NCI-H1694 (cell line): Measurements from ENCODE around the gene MSS51.
A peak's percentile ranks its signal among the peaks of the same experiment; 100 is the strongest.
"Not testable (repeated sequence)": the region's sequence is repeated elsewhere in the genome, so short reads cannot be mapped to it uniquely, and the experiment has no call there.

ENCODE experiments used
- DNase-seq: peaks from one replicate; lab custom pipeline; 2025; lab: John Stamatoyannopoulos, UW

MSS51 gene

DNA sequence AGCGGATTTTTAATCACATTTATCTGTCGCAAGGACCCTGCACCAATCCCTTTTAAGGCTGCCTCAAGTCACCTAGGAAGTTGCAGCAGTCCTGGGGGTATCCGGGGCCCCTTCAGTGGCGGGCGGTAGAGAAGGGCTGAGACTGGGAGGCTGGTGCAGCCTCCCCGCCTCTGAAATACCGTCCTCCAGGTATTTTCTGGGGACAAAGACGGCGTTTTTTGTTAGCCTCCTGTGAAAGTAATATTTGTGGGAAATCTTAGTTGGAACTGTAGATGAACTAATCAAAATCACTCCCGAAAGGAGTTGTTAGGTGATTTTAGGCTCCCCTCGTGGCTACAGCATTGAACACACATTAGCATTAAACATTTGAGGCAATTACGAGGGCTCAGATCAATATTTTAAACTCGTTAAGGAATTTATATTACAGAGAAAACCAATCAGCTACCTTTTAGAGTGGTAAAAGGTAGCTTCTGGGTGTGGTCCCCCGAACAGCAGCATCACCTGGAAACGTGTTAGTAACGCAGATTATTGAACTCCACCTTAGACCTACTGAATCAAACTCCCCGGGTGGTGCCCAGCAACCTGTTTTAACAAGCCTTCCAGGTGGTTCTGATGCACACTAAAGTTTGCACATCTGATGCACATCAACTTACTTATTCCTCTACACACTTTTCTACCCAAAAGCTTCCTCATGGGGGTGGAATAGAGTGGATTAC lies 19.0 kb downstream of the MSS51 start:
- DNase-seq: no peak

DNA sequence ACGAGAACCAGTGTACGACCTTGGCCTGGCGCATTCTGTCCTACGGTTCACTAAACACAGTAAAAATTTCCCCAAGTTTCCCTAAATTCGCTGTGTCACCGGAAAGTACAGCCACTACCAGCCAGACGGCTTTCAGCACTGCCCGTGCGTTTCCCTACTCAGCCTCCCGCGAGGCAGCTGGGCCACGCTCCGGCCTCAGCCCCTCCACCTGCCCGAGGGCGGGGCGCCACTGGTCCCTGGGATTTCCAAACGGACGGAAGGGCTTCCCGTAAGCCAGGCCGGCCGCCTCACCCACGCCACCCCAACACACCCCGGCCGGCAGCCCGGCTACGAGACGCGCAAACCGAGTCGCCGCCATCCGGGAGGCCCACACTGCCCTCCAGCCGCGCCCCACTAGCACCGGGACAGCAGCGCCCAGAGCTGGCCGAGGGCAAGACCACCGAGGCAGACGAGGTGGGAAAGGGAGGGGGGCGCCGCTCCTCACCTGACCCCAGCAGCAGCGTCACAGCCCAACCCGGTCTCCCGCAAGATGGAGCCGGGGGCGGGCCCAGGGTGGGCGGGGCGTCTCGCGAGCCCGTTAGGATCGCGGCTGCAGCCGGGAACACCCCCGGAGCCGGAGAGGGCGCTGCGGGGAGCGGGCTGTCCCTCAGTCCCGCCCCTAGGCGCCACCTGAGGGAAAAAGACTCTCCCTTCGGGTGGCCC lies 19.7 kb downstream of the MSS51 start, which contains the start of gene ANXA7:
Gene ANXA7 (minus strand): TSS at position 531 of the 702 bp plus-strand sequence. CDS start 13,202 bp downstream, outside the sequence.
- peak; percentile 54 for DNase-seq

DNA sequence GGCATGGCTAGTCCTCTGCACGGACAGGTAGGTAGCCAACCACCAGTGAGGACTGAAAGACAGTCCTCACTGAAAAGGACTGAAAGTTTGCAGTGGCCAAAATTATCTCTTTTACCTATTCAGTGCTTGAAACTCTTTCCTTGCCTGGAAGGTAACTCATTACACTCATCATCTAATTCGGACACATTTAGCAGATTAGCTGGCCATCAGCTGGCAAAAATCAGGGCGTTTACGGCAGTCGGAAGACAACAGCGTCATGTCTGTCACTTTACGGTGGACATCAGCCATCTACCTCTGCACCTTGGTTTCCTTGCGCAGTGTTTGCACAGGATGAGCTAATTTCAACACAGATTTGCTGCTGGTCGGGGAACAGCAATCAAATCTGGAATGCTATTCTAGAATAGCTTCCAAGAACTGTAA lies 20.2 kb downstream of the MSS51 start:
- no peak for DNase-seq

DNA sequence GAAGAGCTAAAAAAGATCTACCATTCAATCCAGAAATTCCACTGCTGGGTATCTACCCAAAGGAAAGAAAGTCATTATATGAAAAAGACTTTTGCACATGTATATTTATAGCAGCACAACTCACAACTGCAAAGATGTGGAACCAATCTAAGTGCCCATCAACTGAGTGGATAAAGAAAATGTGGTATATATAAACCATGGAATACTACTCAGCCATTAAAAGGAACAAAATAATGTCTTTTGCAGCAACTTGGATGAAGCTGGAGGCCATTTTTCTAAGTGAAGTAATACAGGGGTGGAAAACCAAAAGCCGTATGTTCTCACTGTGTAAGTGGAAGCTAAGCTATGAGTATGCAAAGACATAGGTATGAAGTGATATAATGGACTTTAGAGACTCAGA lies 22.5 kb downstream of the MSS51 start:
- no peak for DNase-seq

DNA sequence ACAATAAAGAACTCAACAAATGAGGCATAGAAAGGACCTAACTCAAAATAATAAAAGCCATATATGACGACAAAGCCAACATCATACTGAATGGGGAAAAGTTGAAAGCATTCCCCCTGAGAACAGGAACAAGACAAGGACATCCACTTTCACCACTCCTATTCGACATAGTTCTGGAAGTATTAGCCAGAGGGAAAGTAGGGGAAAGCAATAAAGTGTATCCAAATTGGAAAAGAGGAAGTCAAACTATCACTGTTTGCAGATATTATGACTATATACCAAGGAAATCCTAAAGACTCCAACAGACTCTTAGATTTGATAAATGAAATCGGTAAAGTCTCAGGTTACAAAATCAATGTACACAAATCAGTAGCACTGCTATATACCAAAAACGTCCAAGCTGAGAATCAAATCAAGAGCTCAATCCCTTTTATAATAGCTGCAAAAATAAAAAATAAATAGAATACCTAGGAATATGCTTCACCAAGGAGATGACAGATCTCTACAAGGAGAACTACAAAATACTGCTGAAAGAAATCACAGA lies 24.3 kb downstream of the MSS51 start:
- DNase-seq: no peak

DNA sequence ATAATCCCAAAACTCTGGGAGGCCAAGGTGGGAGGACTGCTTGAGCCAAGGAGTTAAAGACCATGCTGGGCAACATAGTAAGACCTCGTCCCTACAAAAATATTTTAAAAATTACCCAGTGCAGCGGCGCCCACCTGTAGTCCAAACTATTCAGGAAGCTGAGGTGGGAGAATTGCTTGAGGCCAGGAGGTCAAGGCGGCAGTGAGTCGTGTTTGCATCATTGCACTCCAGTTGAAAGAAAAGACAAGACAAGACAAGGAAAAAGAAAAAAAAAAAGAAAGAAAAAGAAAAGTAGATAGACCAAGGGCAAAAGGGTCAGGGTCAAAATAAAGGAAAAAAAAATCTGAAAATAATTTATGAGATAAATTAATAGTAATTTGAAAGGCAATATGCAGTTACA lies 25.3 kb downstream of the MSS51 start:
- no peak for DNase-seq

DNA sequence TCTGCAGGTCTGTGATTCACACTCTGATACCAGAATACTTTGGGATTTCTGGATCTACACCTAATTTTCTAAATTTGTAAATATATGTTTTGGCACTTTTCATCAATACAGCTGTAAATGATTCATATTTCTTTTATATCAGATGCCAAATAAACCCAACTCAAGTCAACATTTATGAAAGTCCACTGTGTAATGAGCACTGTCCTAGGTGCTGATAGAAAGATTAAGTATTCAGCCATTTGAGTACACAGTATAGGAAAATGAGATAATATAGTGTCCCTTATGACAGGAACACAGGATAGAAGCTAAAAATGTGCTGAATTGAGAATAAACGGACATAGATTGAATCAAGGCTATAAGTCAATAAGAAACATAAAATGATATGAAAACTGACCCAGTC lies 25.9 kb downstream of the MSS51 start:
- DNase-seq: no peak

DNA sequence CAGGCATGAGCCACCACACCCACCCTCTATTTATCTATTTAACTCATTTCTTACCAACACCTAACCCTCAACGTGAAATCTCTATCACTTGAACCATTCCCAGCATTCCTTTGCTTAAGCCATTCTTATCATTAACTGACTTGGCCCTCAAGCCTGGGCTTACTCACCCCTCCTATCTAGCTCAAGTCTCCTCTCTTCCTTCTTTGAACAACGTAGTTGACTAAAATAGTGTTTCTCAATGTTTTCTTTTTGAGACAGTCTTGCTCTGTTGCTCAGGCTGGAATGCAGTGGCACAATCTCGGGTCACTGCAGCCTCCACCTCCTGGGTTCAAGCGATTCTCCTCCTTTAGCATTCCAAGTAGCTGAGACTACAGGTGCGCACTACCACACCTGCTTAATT lies 26.5 kb downstream of the MSS51 start:
- no peak for DNase-seq

DNA sequence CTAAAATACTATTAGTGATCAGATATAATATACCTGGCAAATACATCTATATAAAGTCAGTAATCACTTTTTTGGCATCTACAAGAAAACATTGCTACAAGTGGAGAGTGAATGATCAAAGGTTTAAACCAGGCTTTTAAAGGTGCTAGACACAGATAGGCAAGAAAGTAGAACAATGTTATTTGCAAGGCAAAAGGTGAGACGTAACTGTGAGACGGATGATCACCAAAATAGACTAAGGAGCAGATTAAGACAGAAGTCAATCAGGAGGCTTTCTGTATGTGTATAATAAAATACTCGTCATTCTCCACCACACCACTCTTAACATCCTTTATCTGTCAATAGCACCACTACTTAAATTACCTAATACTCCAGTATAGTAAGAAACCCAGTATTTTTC lies 27.8 kb downstream of the MSS51 start:
- DNase-seq: no peak

DNA sequence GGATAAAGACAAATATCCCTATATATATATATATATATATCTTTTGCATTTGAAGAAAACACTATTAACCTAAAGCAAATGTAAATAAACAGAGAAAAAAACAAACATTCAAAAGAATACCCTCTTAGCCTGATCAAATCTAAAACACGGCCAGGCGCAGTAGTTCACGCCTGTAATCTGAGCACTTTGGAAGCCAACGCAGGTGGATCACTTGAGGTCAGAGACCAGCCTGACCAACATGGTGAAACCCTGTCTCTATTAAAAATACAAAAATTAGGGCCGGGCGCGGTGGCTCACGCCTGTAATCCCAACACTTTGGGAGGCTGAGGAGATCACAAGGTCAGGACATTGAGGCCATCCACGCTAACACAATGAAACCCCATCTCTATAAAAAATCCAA lies 28.7 kb downstream of the MSS51 start:
- DNase-seq: no peak

DNA sequence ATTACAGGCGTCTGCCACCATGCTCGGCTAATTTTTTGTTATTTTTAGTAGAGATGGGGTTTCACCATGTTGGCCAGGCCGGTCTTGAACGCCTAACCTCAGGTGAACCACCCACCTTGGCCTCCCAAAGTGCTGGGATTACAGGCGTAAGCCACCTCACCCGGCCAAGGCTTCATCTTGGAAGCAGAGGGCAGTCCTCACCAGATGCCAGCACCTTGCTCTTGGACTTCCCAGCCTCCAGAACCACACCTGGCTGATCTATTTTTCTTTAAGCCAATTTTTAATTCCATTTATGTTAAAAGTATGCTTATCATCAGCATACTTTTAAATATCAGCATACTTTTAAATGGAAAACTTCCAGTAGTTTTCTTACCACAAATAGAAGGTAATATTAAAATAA lies 31.7 kb downstream of the MSS51 start:
- no peak for DNase-seq

DNA sequence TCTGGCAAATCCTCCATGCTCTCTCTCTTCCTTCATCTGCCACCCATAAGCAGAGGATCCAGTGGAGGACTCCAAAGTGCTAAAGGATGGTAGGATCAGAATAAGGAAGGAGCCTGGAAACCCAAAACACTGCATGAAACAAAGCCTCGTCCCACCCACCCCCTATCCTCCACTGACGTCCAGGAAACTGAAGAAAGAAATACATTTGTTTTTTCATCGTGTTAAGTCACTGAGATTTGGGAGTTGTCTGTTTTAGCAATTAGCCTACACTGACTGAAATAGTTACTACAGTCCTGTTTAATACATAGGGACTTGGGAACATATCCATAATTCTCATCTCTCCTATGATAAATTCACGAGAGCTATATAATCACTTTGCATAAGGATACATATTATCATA lies 34.3 kb downstream of the MSS51 start:
- DNase-seq: no peak

DNA sequence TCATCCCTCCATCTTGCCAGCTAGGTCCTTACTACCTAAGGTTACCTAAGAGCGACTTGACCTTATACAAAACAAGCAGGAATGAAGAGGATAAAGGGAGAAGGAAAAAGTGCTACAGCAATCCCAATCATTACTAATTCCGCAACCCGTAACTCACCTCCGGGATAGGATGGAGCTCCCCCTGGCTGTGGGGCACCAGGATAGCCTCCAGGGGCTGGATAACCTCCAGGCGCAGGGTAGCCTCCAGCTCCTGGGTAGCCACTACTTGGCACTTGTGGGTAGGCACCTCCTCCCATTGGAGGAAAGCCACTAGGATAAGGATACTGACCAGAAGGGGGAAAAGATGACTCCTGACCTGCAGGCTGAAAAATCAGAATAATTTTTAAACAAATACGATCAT lies 35.3 kb downstream of the MSS51 start:
- no peak for DNase-seq

DNA sequence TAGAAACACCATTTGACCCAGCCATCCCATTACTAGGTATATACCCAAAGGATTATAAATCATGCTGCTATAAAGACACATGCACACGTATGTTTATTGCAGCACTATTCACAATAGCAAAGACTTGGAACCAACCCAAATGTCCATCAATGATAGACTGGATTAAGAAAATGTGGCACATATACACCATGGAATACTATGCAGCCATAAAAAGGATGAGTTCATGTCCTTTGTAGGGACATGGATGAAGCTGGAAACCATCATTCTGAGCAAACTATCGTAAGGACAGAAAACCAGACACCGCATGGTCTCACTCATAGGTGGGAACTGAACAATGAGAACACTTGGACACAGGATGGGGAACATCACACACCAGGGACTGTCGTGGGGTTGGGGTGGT lies 39.0 kb downstream of the MSS51 start:
- DNase-seq: not testable (repeated sequence)

DNA sequence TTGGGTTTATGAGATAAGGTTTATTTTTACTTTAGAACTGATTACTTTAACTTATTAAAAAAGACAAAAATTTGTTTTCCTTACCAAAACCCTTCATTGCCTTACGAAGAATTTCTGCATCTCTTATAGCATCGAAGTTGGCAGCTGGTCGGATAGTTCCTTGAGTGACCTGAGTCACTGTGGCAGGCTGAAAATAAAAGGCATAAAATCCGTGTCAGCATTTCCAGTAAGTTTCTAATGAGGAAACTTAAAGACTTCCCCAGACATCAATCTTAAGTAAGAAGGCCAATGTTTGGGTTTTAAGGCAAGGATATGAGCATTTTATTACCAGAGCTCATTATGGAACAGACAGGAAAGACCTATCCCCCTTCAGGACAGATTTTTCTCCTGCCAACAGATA lies 45.1 kb downstream of the MSS51 start:
- no peak for DNase-seq

DNA sequence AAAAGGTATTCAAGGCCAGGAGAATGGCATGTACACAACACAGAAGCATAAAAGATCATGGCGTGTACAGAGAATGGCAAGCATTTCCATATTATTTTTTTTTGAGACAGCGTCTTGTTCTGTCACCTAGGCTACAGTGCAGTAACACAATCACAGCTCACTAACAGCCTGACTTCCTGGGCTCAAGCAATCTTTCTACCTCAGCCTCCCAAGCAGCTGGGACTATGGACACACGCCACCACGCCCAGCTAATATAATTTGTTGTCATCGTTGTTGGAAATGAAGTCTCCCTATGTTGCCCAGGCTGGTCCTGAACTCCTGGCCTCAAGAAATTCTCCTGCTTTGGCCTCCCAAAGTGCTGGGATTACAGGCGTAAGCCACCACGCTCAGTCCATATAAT lies 46.8 kb downstream of the MSS51 start:
- no peak for DNase-seq

DNA sequence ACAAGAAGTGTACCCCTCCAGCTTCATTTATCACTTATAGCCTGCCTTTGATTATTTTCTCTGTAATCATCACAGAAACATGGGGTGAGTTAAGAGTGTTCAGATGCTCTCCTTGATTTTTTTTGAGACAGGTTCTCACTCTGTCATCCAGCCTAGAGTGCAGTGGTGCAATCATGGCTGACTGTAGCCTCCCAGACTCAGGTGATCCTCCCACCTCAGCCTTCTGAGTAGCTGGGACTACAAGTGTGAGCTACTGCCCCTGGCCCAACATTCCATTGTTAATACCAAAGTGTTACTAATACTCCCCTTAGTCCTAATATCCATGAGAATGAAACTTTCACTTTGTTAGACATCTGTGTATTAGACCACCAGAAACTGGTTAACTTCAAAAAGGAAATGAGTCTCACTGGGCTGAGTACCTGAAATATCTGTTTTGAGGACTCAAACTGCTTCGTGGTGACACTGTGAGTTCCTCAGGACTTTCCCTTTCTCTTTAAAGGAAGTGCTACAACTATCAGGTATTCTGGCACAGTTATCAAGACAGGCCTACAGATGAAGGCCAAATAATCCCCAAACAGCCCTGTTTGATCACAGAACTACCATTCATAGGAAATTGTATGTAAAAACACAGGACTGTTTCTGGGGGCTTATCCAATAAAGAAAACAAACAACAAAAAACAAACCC lies 54.2 kb downstream of the MSS51 start:
- no peak for DNase-seq

DNA sequence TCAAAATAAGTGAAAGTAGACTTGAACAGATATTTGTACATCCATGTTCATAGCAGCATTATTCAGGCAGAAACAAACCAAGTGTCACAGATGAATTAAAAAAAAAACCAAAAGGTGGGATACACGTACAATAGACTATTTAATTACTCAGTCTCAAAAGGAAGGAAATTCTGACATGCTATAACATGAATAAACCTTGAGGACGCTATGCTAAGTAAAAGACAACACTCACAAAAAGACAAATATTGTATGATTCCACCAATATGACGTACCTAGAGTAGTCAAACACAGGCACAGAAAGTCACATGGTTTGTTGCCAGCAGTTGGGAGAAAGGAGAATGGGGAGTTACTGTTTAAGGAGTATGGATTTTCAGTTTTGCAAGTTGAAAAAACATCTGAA lies 56.7 kb downstream of the MSS51 start:
- DNase-seq: no peak
